ENCODE measurements around the gene PALLD.
A peak's percentile ranks its signal among the peaks of the same experiment; 100 is the strongest.

The PALLD gene

DNA sequence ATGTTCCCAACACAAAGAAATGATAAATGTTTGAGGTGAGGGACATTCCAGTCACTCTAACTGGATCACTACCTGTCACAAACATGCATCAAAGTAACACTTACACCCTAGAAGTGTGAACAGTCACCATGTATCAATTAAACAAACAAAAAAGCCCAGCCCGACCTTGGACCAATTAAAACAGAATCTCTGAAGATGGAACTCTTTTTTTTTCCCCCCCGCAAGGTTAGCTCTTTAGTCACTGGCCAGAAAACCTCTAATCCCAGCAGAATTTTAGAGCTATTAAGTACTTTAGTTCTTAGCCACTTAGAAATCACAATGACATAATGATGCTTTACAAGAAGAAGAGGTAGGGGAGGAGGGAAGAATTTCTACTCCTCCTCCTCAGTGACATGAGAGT is 154.5 kb downstream of the PALLD start:
- ChIA-PET CTCF (no interaction called here), POLR2A (interaction anchor here (0.7 kb wide), 1 partner anchor 17 kb away, joined by 3 read pairs; no protein-coding TSS in a partner anchor)
- Histone ChIP-seq H3K9me3 (ENCODE audit: control insufficient read depth, insufficient read depth, low read depth, low read length) (no peaks in the 10 kb centered on the region), H3K4me1 (ENCODE audit: control insufficient read depth, insufficient read depth, low read length) (peaks cover 25% of the 10 kb centered on the region), H3K4me3 (ENCODE audit: low read depth, low read length) (no peak overlapping the region), H3K27ac (ENCODE audit: extremely low read depth, low read depth, low read length) (no peak overlapping the region), H3K36me3 (ENCODE audit: control insufficient read depth in 2 of 2, insufficient read depth in 1 of 2, low read length in 2 of 2) (no peaks in the 10 kb centered on the region)
- TF ChIP-seq KLF1 (tag by site-specific recombination; IDR thresholded peaks at IDR 0.05) (no peak), ZNF548 (tag by site-specific recombination; IDR thresholded peaks at IDR 0.05) (no peak), ZNF571 (tag by site-specific recombination; IDR thresholded peaks at IDR 0.05) (no peak), ZNF558 (tag by site-specific recombination; IDR thresholded peaks at IDR 0.05) (no peak), IKZF3 (tag by site-specific recombination; IDR thresholded peaks at IDR 0.05) (no peak), ZNF600 (tag by site-specific recombination; IDR thresholded peaks at IDR 0.05) (no peak), OVOL3 (tag by site-specific recombination; IDR thresholded peaks at IDR 0.05) (no peak), ZNF133 (tag by site-specific recombination; IDR thresholded peaks at IDR 0.05) (no peak), ZNF10 (tag by site-specific recombination; IDR thresholded peaks at IDR 0.05) (no peak), ZNF670 (tag by site-specific recombination; IDR thresholded peaks at IDR 0.05; ENCODE audit: low read depth) (no peak), ZNF174 (tag by site-specific recombination; IDR thresholded peaks at IDR 0.05) (no peak), ZBTB48 (tag by site-specific recombination; IDR thresholded peaks at IDR 0.05) (no peak), ZNF138 (tag by site-specific recombination; IDR thresholded peaks at IDR 0.05; ENCODE audit: borderline replicate concordance) (no peak), ZNF530 (tag by site-specific recombination; IDR thresholded peaks at IDR 0.05; ENCODE audit: low read depth) (no peak), GLIS1 (tag by site-specific recombination; IDR thresholded peaks at IDR 0.05) (peak; percentile 26; the same call in 1 of the 2 replicates)
- TF ChIP-seq, protein P1, sequence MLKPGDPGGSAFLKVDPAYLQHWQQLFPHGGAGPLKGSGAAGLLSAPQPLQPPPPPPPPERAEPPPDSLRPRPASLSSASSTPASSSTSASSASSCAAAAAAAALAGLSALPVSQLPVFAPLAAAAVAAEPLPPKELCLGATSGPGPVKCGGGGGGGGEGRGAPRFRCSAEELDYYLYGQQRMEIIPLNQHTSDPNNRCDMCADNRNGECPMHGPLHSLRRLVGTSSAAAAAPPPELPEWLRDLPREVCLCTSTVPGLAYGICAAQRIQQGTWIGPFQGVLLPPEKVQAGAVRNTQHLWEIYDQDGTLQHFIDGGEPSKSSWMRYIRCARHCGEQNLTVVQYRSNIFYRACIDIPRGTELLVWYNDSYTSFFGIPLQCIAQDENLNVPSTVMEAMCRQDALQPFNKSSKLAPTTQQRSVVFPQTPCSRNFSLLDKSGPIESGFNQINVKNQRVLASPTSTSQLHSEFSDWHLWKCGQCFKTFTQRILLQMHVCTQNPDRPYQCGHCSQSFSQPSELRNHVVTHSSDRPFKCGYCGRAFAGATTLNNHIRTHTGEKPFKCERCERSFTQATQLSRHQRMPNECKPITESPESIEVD (tag by site-specific recombination; IDR thresholded peaks at IDR 0.05): peak; percentile 84
- TF ChIP-seq, protein P2, sequence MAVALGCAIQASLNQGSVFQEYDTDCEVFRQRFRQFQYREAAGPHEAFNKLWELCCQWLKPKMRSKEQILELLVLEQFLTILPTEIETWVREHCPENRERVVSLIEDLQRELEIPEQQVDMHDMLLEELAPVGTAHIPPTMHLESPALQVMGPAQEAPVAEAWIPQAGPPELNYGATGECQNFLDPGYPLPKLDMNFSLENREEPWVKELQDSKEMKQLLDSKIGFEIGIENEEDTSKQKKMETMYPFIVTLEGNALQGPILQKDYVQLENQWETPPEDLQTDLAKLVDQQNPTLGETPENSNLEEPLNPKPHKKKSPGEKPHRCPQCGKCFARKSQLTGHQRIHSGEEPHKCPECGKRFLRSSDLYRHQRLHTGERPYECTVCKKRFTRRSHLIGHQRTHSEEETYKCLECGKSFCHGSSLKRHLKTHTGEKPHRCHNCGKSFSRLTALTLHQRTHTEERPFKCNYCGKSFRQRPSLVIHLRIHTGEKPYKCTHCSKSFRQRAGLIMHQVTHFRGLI (tag by site-specific recombination; IDR thresholded peaks at IDR 0.05): peak; percentile 56
- TF ChIP-seq, protein P3, sequence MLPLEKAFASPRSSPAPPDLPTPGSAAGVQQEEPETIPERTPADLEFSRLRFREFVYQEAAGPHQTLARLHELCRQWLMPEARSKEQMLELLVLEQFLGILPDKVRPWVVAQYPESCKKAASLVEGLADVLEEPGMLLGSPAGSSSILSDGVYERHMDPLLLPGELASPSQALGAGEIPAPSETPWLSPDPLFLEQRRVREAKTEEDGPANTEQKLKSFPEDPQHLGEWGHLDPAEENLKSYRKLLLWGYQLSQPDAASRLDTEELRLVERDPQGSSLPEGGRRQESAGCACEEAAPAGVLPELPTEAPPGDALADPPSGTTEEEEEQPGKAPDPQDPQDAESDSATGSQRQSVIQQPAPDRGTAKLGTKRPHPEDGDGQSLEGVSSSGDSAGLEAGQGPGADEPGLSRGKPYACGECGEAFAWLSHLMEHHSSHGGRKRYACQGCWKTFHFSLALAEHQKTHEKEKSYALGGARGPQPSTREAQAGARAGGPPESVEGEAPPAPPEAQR (tag by site-specific recombination; IDR thresholded peaks at IDR 0.05): no peak
- TF ChIP-seq, protein P4, sequence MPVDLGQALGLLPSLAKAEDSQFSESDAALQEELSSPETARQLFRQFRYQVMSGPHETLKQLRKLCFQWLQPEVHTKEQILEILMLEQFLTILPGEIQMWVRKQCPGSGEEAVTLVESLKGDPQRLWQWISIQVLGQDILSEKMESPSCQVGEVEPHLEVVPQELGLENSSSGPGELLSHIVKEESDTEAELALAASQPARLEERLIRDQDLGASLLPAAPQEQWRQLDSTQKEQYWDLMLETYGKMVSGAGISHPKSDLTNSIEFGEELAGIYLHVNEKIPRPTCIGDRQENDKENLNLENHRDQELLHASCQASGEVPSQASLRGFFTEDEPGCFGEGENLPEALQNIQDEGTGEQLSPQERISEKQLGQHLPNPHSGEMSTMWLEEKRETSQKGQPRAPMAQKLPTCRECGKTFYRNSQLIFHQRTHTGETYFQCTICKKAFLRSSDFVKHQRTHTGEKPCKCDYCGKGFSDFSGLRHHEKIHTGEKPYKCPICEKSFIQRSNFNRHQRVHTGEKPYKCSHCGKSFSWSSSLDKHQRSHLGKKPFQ (tag by site-specific recombination; IDR thresholded peaks at IDR 0.05): peak; percentile 51; the same call in 1 of the 2 replicates
- TF ChIP-seq, protein P5, sequence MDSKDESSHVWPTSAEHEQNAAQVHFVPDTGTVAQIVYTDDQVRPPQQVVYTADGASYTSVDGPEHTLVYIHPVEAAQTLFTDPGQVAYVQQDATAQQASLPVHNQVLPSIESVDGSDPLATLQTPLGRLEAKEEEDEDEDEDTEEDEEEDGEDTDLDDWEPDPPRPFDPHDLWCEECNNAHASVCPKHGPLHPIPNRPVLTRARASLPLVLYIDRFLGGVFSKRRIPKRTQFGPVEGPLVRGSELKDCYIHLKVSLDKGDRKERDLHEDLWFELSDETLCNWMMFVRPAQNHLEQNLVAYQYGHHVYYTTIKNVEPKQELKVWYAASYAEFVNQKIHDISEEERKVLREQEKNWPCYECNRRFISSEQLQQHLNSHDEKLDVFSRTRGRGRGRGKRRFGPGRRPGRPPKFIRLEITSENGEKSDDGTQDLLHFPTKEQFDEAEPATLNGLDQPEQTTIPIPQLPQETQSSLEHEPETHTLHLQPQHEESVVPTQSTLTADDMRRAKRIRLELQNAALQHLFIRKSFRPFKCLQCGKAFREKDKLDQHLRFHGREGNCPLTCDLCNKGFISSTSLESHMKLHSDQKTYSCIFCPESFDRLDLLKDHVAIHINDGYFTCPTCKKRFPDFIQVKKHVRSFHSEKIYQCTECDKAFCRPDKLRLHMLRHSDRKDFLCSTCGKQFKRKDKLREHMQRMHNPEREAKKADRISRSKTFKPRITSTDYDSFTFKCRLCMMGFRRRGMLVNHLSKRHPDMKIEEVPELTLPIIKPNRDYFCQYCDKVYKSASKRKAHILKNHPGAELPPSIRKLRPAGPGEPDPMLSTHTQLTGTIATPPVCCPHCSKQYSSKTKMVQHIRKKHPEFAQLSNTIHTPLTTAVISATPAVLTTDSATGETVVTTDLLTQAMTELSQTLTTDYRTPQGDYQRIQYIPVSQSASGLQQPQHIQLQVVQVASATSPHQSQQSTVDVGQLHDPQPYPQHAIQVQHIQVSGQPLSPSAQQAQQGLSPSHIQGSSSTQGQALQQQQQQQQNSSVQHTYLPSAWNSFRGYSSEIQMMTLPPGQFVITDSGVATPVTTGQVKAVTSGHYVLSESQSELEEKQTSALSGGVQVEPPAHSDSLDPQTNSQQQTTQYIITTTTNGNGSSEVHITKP (tag by site-specific recombination; IDR thresholded peaks at IDR 0.05): peak; percentile 28; the same call in 1 of the 2 replicates

Data from HEK293 (cell line).